Panc1 (cell line): ENCODE results near the gene ACVR1B.

ENCODE experiments used
- POLR2AphosphoS5 ChIP-seq: IDR thresholded peaks from 2 replicates; pipeline ENCODE4 v1.6.1; 2012; ENCODE audit warnings: mild to moderate bottlenecking, low read depth, low read length, moderate library complexity
- REST ChIP-seq, 2 experiments: IDR thresholded peaks; 2 replicates each; pipeline ENCODE4 v1.6.1; 2011 to 2012; ENCODE audit warnings: low read depth in 2 of 2, control low read depth in 1 of 2, low read length in 1 of 2, mild to moderate bottlenecking in 1 of 2, moderate library complexity in 1 of 2; ENCODE audit not compliant: insufficient read depth in 1 of 2
- SIN3A ChIP-seq: IDR thresholded peaks from 2 replicates; pipeline ENCODE4 v1.6.1; 2012; ENCODE audit warnings: low read depth, mild to moderate bottlenecking, low read length, moderate library complexity, borderline replicate concordance; ENCODE audit not compliant: insufficient read depth
- TF ChIP-seq, protein P1 (sequence below): fragments of 450-650 bp; IDR thresholded peaks from 2 replicates; pipeline ENCODE4 v1.5.1; 2017; ENCODE audit warnings: mild to moderate bottlenecking

GRCh38 chr12:52011602-52012214, 60.2 kb downstream of the ACVR1B start:
- no peak for TF ChIP-seq REST (IDR thresholded peaks at IDR 0.05; ENCODE audit: insufficient read depth in 1 of 2, low read depth in 2 of 2, low read length in 1 of 2)
- TF ChIP-seq, protein P1, sequence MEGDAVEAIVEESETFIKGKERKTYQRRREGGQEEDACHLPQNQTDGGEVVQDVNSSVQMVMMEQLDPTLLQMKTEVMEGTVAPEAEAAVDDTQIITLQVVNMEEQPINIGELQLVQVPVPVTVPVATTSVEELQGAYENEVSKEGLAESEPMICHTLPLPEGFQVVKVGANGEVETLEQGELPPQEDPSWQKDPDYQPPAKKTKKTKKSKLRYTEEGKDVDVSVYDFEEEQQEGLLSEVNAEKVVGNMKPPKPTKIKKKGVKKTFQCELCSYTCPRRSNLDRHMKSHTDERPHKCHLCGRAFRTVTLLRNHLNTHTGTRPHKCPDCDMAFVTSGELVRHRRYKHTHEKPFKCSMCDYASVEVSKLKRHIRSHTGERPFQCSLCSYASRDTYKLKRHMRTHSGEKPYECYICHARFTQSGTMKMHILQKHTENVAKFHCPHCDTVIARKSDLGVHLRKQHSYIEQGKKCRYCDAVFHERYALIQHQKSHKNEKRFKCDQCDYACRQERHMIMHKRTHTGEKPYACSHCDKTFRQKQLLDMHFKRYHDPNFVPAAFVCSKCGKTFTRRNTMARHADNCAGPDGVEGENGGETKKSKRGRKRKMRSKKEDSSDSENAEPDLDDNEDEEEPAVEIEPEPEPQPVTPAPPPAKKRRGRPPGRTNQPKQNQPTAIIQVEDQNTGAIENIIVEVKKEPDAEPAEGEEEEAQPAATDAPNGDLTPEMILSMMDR: no peak
- no peak for TF ChIP-seq POLR2AphosphoS5
- no peak for TF ChIP-seq SIN3A
